ENCODE measurements around the gene LYPLAL1.

LYPLAL1 gene

GRCh38 chr1:219173758-219174459, at the start of gene LYPLAL1:
TSS of gene LYPLAL1 (plus strand) at chr1:219173878. CDS start at chr1:219173891, 13 bp downstream.
- peak; percentile 76 for DNase-seq

GRCh38 chr1:219124163-219124562, 49.5 kb upstream of the LYPLAL1 start:
- no peak for DNase-seq

- no peak for DNase-seq
Measured at GRCh38 chr1:219125342-219125741, 48.3 kb upstream of the LYPLAL1 start.

GRCh38 chr1:219126377-219126776, 47.3 kb upstream of the LYPLAL1 start:
- DNase-seq = no peak

- DNase-seq = no peak
Measured at GRCh38 chr1:219128957-219129356, 44.7 kb upstream of the LYPLAL1 start.

GRCh38 chr1:219130366-219130935, 43.2 kb upstream of the LYPLAL1 start:
- DNase-seq = no peak

GRCh38 chr1:219132939-219133338, 40.7 kb upstream of the LYPLAL1 start:
- no peak for DNase-seq

GRCh38 chr1:219138747-219139146, 34.9 kb upstream of the LYPLAL1 start:
- DNase-seq = no peak

- DNase-seq = no peak
Measured at GRCh38 chr1:219140303-219140877, 33.3 kb upstream of the LYPLAL1 start.

GRCh38 chr1:219143735-219144134, 29.9 kb upstream of the LYPLAL1 start:
- DNase-seq = no peak

GRCh38 chr1:219144658-219145315, 28.9 kb upstream of the LYPLAL1 start:
- no peak for DNase-seq

- no peak for DNase-seq
Measured at GRCh38 chr1:219147571-219148019, 26.1 kb upstream of the LYPLAL1 start.

GRCh38 chr1:219149009-219149577, 24.6 kb upstream of the LYPLAL1 start:
- DNase-seq = no peak

- DNase-seq = no peak
Measured at GRCh38 chr1:219149953-219150352, 23.7 kb upstream of the LYPLAL1 start.

- DNase-seq = no peak
Measured at GRCh38 chr1:219150913-219151312, 22.8 kb upstream of the LYPLAL1 start.

- DNase-seq = no peak
Measured at GRCh38 chr1:219151467-219151866, 22.2 kb upstream of the LYPLAL1 start.

- no peak for DNase-seq
Measured at GRCh38 chr1:219152751-219153150, 20.9 kb upstream of the LYPLAL1 start.

- DNase-seq = no peak
Measured at GRCh38 chr1:219153723-219154122, 20.0 kb upstream of the LYPLAL1 start.

- no peak for DNase-seq
Measured at GRCh38 chr1:219155135-219155534, 18.5 kb upstream of the LYPLAL1 start.

- no peak for DNase-seq
Measured at GRCh38 chr1:219159946-219160645, 13.6 kb upstream of the LYPLAL1 start.

GRCh38 chr1:219160967-219161366, 12.7 kb upstream of the LYPLAL1 start:
- DNase-seq = no peak

GRCh38 chr1:219161371-219161770, 12.3 kb upstream of the LYPLAL1 start:
- DNase-seq = no peak

Data from DMS 273 treated with DMSO at 0.1 percent for 48 hours (cell line).